MM.1S (cell line): ENCODE results near the gene TASL.

Source experiments
- CTCF ChIP-seq: fragments of 300-600 bp; sonication (generic); IDR thresholded peaks from 2 replicates; pipeline ENCODE4 v1.5.1; 2016; ENCODE audit warnings: antibody characterized with exemption, low read length, mixed read lengths
- EZH2 ChIP-seq: fragments of 300-600 bp; sonication (generic); optimal IDR thresholded peaks from 2 replicates; pipeline ENCODE3; 2017; ENCODE audit warnings: low read depth, mild to moderate bottlenecking, antibody characterized with exemption, low read length, mixed read lengths
- EZH2phosphoT487 ChIP-seq: fragments of 300-600 bp; sonication (generic); IDR thresholded peaks from 2 replicates; pipeline ENCODE4 v1.6.1; 2018; ENCODE audit warnings: antibody characterized with exemption, low read length

GRCh38 chrX:30561191-30561590 lies 16.4 kb downstream of the TASL start:
- TF ChIP-seq CTCF (no peak), EZH2phosphoT487 (no peak), EZH2 (no peak)
